Astrocyte (in vitro differentiated cells and primary cell): ENCODE results near the gene PILRA.
"Not testable (repeated sequence)": the region's sequence is repeated elsewhere in the genome, so short reads cannot be mapped to it uniquely, and the experiment has no call there.

Source experiments
- CTCF ChIP-seq: IDR thresholded peaks from 2 replicates; pipeline ENCODE4 v1.5.1; 2011; ENCODE audit warnings: low read depth, mild to moderate bottlenecking, inconsistent platforms, low read length, moderate library complexity; ENCODE audit not compliant: insufficient read depth
- EZH2 ChIP-seq: IDR thresholded peaks from 2 replicates; pipeline ENCODE4 v1.6.1; 2012; ENCODE audit warnings: mild to moderate bottlenecking, low read length, inconsistent platforms; ENCODE audit not compliant: insufficient read depth

- TF ChIP-seq CTCF, EZH2: not testable (repeated sequence)
Observed at GRCh38 chr7:100324194-100324593, 49.1 kb upstream of the PILRA start.
